Endothelial cell of umbilical vein (primary cell): ENCODE measurements around the gene CA5A. TPM values are rescaled to one million over a fixed set of nuclear protein-coding genes. Genes with fewer than 3 reads are reported as not detected.

Experiments used
- BruUV-seq: library from RNA; stranded (reverse); fragments of 400-500 nt; replicated peaks from 2 replicates; lab custom pipeline; 2021; lab: Mats Ljungman, UMichigan
- CTCF ChIA-PET: fragments of 300-600, 350-600 bp; sonication (Branson Sonifier 250); formaldehyde crosslinking; loops from one replicate; lab custom pipeline; 2021; ENCODE audit warnings: antibody characterized with exemption, inconsistent platforms; lab: Charles Lee
- POLR2A ChIA-PET: fragments of 300-600, 350-600 bp; sonication (Branson Sonifier 250); formaldehyde crosslinking; loops from one replicate; lab custom pipeline; 2021; ENCODE audit warnings: antibody characterized with exemption, inconsistent platforms; lab: Charles Lee
- DNase-seq: peaks from one replicate; pipeline ENCODE4 v3.0.0-alpha.2; 2011; ENCODE audit warnings: low read depth, low spot score
- FAIRE-seq: peaks from 2 replicates; lab custom pipeline; 2011; peaks lifted over from hg19 to GRCh38; lab: Jason Lieb, UNC
- H2AFZ ChIP-seq: 2 replicates; pipeline ENCODE4 v1.6.0; 2012; ENCODE audit warnings: low read depth, low read length, control low read depth, inconsistent platforms
- H3K27ac ChIP-seq: 2 replicates; pipeline ENCODE4 v1.5.1; 2011; ENCODE audit warnings: low read depth, mild to moderate bottlenecking, control low read depth, low read length, moderate library complexity; ENCODE audit not compliant: insufficient read depth
- H3K27me3 ChIP-seq, 2 experiments: 2 replicates each; pipeline versions ENCODE4 v1.6.0 to v1.6.1; 2011; ENCODE audit warnings: low read length in 2 of 2, mixed read lengths in 1 of 2; ENCODE audit not compliant: control insufficient read depth in 2 of 2, insufficient read depth in 2 of 2
- H3K36me3 ChIP-seq, 2 experiments: 2 replicates in 1 of 2; 3 replicates in 1 of 2; pipeline ENCODE4 v1.5.1; 2011; ENCODE audit warnings: low read length in 2 of 2, mild to moderate bottlenecking in 1 of 2, moderate library complexity in 1 of 2; ENCODE audit not compliant: control insufficient read depth in 2 of 2, insufficient read depth in 2 of 2; ENCODE audit errors: extremely low read depth in 1 of 2
- H3K4me1 ChIP-seq: 3 replicates; pipeline ENCODE4 v1.5.1; 2011; ENCODE audit warnings: mild to moderate bottlenecking, low read length; ENCODE audit not compliant: control insufficient read depth, insufficient read depth; ENCODE audit errors: extremely low read depth
- H3K4me2 ChIP-seq: 2 replicates; pipeline ENCODE4 v1.6.1; 2011; ENCODE audit warnings: low read length, control low read depth, mixed read lengths; ENCODE audit not compliant: insufficient read depth
- H3K4me3 ChIP-seq, 3 experiments: fragments of 200-600 bp in 1 of 3; sonication (generic), shearing (Covaris generic) in 1 of 3; replicated peaks in 1 of 3; 2 replicates each; pipeline ENCODE4 v1.5.1; 2011 to 2016; ENCODE audit warnings: control low read depth in 3 of 3, low read length in 3 of 3, mild to moderate bottlenecking in 2 of 3, inconsistent platforms in 1 of 3, low read depth in 1 of 3, moderate library complexity in 1 of 3; ENCODE audit not compliant: insufficient read depth in 1 of 3
- H3K79me2 ChIP-seq: 2 replicates; pipeline ENCODE4 v1.6.0; 2012; ENCODE audit warnings: low read length, inconsistent platforms; ENCODE audit not compliant: control insufficient read depth, insufficient read depth
- H3K9ac ChIP-seq: replicated peaks from 2 replicates; pipeline ENCODE3; 2011; ENCODE audit warnings: low read length, control low read depth; ENCODE audit not compliant: insufficient read depth; ENCODE audit errors: extremely low read depth
- H3K9me1 ChIP-seq: replicated peaks from 3 replicates; pipeline ENCODE4 v1.6.0; 2011; ENCODE audit warnings: mild to moderate bottlenecking, low read length; ENCODE audit not compliant: control insufficient read depth, insufficient read depth; ENCODE audit errors: extremely low read depth
- H3K9me3 ChIP-seq: replicated peaks from 2 replicates; pipeline ENCODE4 v1.5.1; 2012; ENCODE audit warnings: low read length, inconsistent platforms; ENCODE audit not compliant: control insufficient read depth, insufficient read depth
- H4K20me1 ChIP-seq: replicated peaks from 2 replicates; pipeline ENCODE3; 2011; ENCODE audit warnings: mild to moderate bottlenecking, low read length; ENCODE audit not compliant: control insufficient read depth, insufficient read depth; ENCODE audit errors: extremely low read depth
- EZH2 ChIP-seq: IDR thresholded peaks from 2 replicates; pipeline ENCODE4 v1.6.1; 2012; ENCODE audit warnings: borderline replicate concordance, low read depth, mild to moderate bottlenecking, moderate library complexity, low read length, inconsistent platforms; ENCODE audit not compliant: severe bottlenecking
- FOS ChIP-seq: IDR thresholded peaks from 2 replicates; pipeline ENCODE4 v1.6.1; 2011; ENCODE audit warnings: mild to moderate bottlenecking, low read length, moderate library complexity, borderline replicate concordance; ENCODE audit not compliant: insufficient read depth
- GATA2 ChIP-seq: IDR thresholded peaks from 2 replicates; pipeline ENCODE4 v1.7.0; 2011; ENCODE audit warnings: low read depth, mild to moderate bottlenecking, moderate library complexity, mixed read lengths, low read length; ENCODE audit not compliant: insufficient read length, insufficient read depth
- JUN ChIP-seq: IDR thresholded peaks from 2 replicates; pipeline ENCODE4 v1.6.1; 2011; ENCODE audit warnings: borderline replicate concordance, low read depth; ENCODE audit not compliant: insufficient read length, insufficient read depth
- MAX ChIP-seq: IDR thresholded peaks from 2 replicates; pipeline ENCODE4 v1.6.1; 2011; ENCODE audit not compliant: insufficient read depth, insufficient read length
- POLR2A ChIP-seq: IDR thresholded peaks from 2 replicates; pipeline ENCODE4 v1.6.1; 2012; ENCODE audit warnings: low read depth, mild to moderate bottlenecking, control low read depth, low read length
- POLR2AphosphoS5 ChIP-seq: IDR thresholded peaks from 2 replicates; pipeline ENCODE4 v1.6.1; 2012; ENCODE audit warnings: low read depth, mild to moderate bottlenecking, control low read depth, low read length, moderate library complexity; ENCODE audit not compliant: insufficient read depth
- dilution Hi-C: fragments of 300-500 bp; cut with MboI; formaldehyde crosslinking; loops from one replicate; pipeline ENCODE4 v1.15.0; 2019; ENCODE audit warnings: low sequenced_read_pairs; ENCODE audit not compliant: extremely low pct_ligation_motif_present
- intact Hi-C: fragments of 100-400 bp; cut with micrococcal nuclease; formaldehyde crosslinking; loops from one replicate; pipeline ENCODE4 v1.10.0; 2022
- polyA plus RNA-seq, 4 experiments: library from polyadenylated mRNA; depleted of rRNA in 3 of 4; stranded (reverse) in 3 of 4; unstranded in 1 of 4; fragments of >200 nt; gene quantifications; 2 replicates each; pipeline versions ENCODE4 v1.2.1 to v1.2.3, GENCODE V29; 2011 to 2012; ENCODE audit warnings: missing spikeins in 1 of 4
- total RNA-seq: library from RNA; stranded (reverse); gene quantifications from 2 replicates; pipeline ENCODE4 v1.2.3, GENCODE V29; 2021
- TF ChIP-seq, protein P1 (sequence below), 2 donors: IDR thresholded peaks; 1 replicate in 1 of 2; 2 replicates in 1 of 2; pipeline ENCODE4 v1.5.1; 2011; ENCODE audit warnings: low read length in 2 of 2, mild to moderate bottlenecking in 2 of 2, moderate library complexity in 2 of 2, control low read depth in 1 of 2, inconsistent platforms in 1 of 2, low read depth in 1 of 2; ENCODE audit not compliant: insufficient read depth in 1 of 2; ENCODE audit errors: extremely low read depth in 1 of 2

The CA5A gene
- total and polyA plus RNA-seq, 2 donors (not counting 3 experiments of a cell fraction or from before 2014, with no cell fraction given): not detected

DNA sequence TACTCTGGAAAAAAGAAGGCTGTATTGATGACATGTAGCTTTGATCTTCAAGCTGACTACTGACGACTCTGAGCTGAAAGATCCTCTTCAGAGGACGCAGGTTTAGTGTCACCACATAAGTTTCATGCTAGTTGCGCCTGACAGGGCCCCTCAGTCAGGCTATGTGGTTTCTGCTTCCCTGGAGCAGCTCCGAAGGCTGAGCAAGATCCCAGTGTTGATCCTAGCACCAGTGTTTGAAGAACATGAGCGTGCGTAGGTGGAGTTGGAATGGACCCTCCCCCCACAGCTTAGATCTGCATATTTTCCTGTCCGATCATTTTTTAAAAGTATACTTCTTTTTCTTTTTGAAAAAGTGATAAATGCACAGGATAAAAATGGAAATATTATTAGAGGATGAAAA, 32.2 kb upstream of the CA5A start:
- Histone ChIP-seq H3K27me3 (no peaks in the 10 kb centered on the region), H3K4me3 (no peak overlapping the region), H3K79me2 (peaks cover 60% of the 10 kb centered on the region), H4K20me1 (no peaks in the 10 kb centered on the region), H3K27ac (no peak overlapping the region), H2AFZ (no peak overlapping the region), H3K9ac (no peak overlapping the region), H3K4me1 (peaks cover 23% of the 10 kb centered on the region), H3K4me2 (no peak overlapping the region), H3K9me1 (no peaks in the 10 kb centered on the region), H3K9me3 (no peaks in the 10 kb centered on the region), H3K36me3 (no peaks in the 10 kb centered on the region)
- ChIA-PET POLR2A (no interaction called here), CTCF (interaction anchor here (0.7 to 1.3 kb wide), 2 partner anchors 439 to 469 kb away, joined by 3 to 4 read pairs; no protein-coding TSS in a partner anchor)
- intact Hi-C loops: no loop called here
- FAIRE-seq: no peak
- TF ChIP-seq GATA2: no peak
- TF ChIP-seq MAX: no peak
- no peak for TF ChIP-seq POLR2A
- no peak for TF ChIP-seq POLR2AphosphoS5
- TF ChIP-seq EZH2: no peak
- no peak for TF ChIP-seq FOS
- TF ChIP-seq JUN: no peak
- TF ChIP-seq, protein P1, sequence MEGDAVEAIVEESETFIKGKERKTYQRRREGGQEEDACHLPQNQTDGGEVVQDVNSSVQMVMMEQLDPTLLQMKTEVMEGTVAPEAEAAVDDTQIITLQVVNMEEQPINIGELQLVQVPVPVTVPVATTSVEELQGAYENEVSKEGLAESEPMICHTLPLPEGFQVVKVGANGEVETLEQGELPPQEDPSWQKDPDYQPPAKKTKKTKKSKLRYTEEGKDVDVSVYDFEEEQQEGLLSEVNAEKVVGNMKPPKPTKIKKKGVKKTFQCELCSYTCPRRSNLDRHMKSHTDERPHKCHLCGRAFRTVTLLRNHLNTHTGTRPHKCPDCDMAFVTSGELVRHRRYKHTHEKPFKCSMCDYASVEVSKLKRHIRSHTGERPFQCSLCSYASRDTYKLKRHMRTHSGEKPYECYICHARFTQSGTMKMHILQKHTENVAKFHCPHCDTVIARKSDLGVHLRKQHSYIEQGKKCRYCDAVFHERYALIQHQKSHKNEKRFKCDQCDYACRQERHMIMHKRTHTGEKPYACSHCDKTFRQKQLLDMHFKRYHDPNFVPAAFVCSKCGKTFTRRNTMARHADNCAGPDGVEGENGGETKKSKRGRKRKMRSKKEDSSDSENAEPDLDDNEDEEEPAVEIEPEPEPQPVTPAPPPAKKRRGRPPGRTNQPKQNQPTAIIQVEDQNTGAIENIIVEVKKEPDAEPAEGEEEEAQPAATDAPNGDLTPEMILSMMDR (IDR thresholded peaks at IDR 0.05; ENCODE audit: extremely low read depth in 1 of 2, insufficient read depth in 1 of 2, low read depth in 1 of 2, low read length in 2 of 2): no peak
- no TSS peak for BruUV-seq
- DNase-seq: no peak
- dilution Hi-C loops: no loop called here
